B cell (primary cell): Measurements from ENCODE around the gene KIF17. TPM values are rescaled to one million over a fixed set of nuclear protein-coding genes. Genes with fewer than 3 reads are reported as not detected.

Experiments used
- ATAC-seq: fragments of 200-7000 bp; cut with Tn5 transposase; one replicate; pipeline ENCODE4 v1.10.0; 2021; ENCODE audit warnings: low read depth, mild to moderate bottlenecking, moderate number of reproducible peaks, moderate library complexity
- CTCF ChIA-PET: fragments of 350-600 bp; sonication (Branson Sonifier 250); formaldehyde crosslinking; loops from one replicate; lab custom pipeline; 2021; ENCODE audit warnings: antibody characterized with exemption, inconsistent platforms; lab: Charles Lee
- POLR2A ChIA-PET: fragments of 350-600 bp; sonication (Branson Sonifier 250); formaldehyde crosslinking; loops from one replicate; lab custom pipeline; 2021; ENCODE audit warnings: antibody characterized with exemption; lab: Charles Lee
- DNase-seq: peaks from one replicate; pipeline ENCODE4 v3.0.0; 2013
- H2AFZ ChIP-seq: 2 replicates; pipeline ENCODE4 v1.6.1; 2012; ENCODE audit warnings: mild to moderate bottlenecking, low read depth, low read length; ENCODE audit not compliant: insufficient read depth, poor library complexity, severe bottlenecking
- H3K27ac ChIP-seq, 2 donors: 1 replicate in 1 of 2; 2 replicates in 1 of 2; pipeline ENCODE4 v1.5.1; 2012 to 2013; ENCODE audit warnings: low read length in 2 of 2, mild to moderate bottlenecking in 2 of 2, moderate library complexity in 1 of 2
- H3K27me3 ChIP-seq, 4 experiments: fragments of 200-600 bp in 1 of 4; sonication (generic) in 1 of 4; replicated peaks in 1 of 4; 1 replicate in 2 of 4; 2 replicates in 2 of 4; pipeline versions ENCODE4 v1.6.1 to v1.7.0; 2013 to 2016; ENCODE audit warnings: low read length in 3 of 4, mild to moderate bottlenecking in 2 of 4, mixed read lengths in 1 of 4, moderate library complexity in 1 of 4; ENCODE audit not compliant: insufficient read depth in 4 of 4, control insufficient read depth in 3 of 4; ENCODE audit errors: control extremely low read depth in 1 of 4
- H3K36me3 ChIP-seq, 2 experiments: replicated peaks in 1 of 2; 1 replicate in 1 of 2; 2 replicates in 1 of 2; pipeline versions ENCODE4 v1.6.1 to v1.7.1; 2013; ENCODE audit warnings: low read length in 1 of 2; ENCODE audit not compliant: insufficient read depth in 2 of 2, control insufficient read depth in 1 of 2; ENCODE audit errors: control extremely low read depth in 1 of 2, extremely low read depth in 1 of 2
- H3K4me1 ChIP-seq, 2 donors: fragments of 200-600 bp in 1 of 2; sonication (generic) in 1 of 2; 1 replicate in 1 of 2; 2 replicates in 1 of 2; pipeline versions ENCODE4 v1.5.1 to v1.6.1; 2013 to 2017; ENCODE audit warnings: low read length in 2 of 2; ENCODE audit not compliant: control insufficient read depth in 2 of 2, insufficient read depth in 2 of 2
- H3K4me2 ChIP-seq: replicated peaks from 2 replicates; pipeline ENCODE3; 2012; ENCODE audit warnings: mild to moderate bottlenecking, low read depth, low read length; ENCODE audit not compliant: poor library complexity, severe bottlenecking
- H3K4me3 ChIP-seq, 5 experiments: fragments of 200-600 bp in 1 of 5; sonication (generic) in 1 of 5; 1 replicate in 3 of 5; 2 replicates in 2 of 5; pipeline versions ENCODE4 v1.5.1 to v1.7.0; 2011 to 2016; ENCODE audit warnings: low read length in 4 of 5, mild to moderate bottlenecking in 4 of 5, low read depth in 2 of 5, control low read depth in 1 of 5, moderate library complexity in 1 of 5; ENCODE audit not compliant: insufficient read depth in 1 of 5; ENCODE audit errors: control extremely low read depth in 1 of 5, extremely low read depth in 1 of 5
- H3K79me2 ChIP-seq: fragments of 200-600 bp; sonication (generic); one replicate; pipeline ENCODE4 v1.6.0; 2016; ENCODE audit warnings: low read length; ENCODE audit not compliant: control insufficient read depth, insufficient read depth
- H3K9ac ChIP-seq: fragments of 200-600 bp; sonication (generic); 2 replicates; pipeline ENCODE4 v1.6.1; 2017; ENCODE audit warnings: mild to moderate bottlenecking, low read length, moderate library complexity
- H3K9me3 ChIP-seq, 3 donors: one replicate each; pipeline versions ENCODE4 v1.6.1 to v1.7.1; 2013; ENCODE audit warnings: low read length in 2 of 3; ENCODE audit not compliant: control insufficient read depth in 2 of 3, insufficient read depth in 1 of 3; ENCODE audit errors: control extremely low read depth in 1 of 3
- H4K20me1 ChIP-seq: 2 replicates; pipeline ENCODE4 v1.6.0; 2012; ENCODE audit warnings: mild to moderate bottlenecking, low read length; ENCODE audit not compliant: insufficient read depth, control insufficient read depth, poor library complexity, severe bottlenecking
- H3K27ac Mint-ChIP-seq: one replicate; pipeline ENCODE4 v1.8.0; 2021; ENCODE audit warnings: mixed read lengths
- H3K27me3 Mint-ChIP-seq: one replicate; pipeline ENCODE4 v1.8.0; 2021; ENCODE audit warnings: mixed read lengths
- H3K4me1 Mint-ChIP-seq: one replicate; pipeline ENCODE4 v1.8.0; 2021; ENCODE audit warnings: mixed read lengths
- H3K4me3 Mint-ChIP-seq: one replicate; pipeline ENCODE4 v1.8.0; 2021; ENCODE audit warnings: mixed read lengths
- H3K9me3 Mint-ChIP-seq: one replicate; pipeline ENCODE4 v1.8.0; 2022; ENCODE audit warnings: mixed read lengths; ENCODE audit not compliant: insufficient read depth
- EZH2 ChIP-seq: IDR thresholded peaks from 2 replicates; pipeline ENCODE4 v1.6.1; 2012; ENCODE audit warnings: borderline replicate concordance, low read depth, mild to moderate bottlenecking, moderate library complexity, low read length; ENCODE audit not compliant: insufficient read depth, poor library complexity, severe bottlenecking
- WGBS: methylation state at CpG from one replicate; pipeline ENCODE4 v1.1.5; 2013; ENCODE audit warnings: missing lambda C conversion rate; ENCODE audit not compliant: insufficient coverage; 5-methylcytosine and 5-hydroxymethylcytosine counted together
- intact Hi-C: fragments of 100-400 bp; cut with micrococcal nuclease; formaldehyde crosslinking; loops from one replicate; pipeline ENCODE4 v1.10.0; 2022
- polyA plus RNA-seq: library from polyadenylated mRNA; depleted of rRNA; stranded (reverse); fragments of >200 nt; gene quantifications from 2 replicates; pipeline ENCODE4 v1.2.3, GENCODE V29; 2012
- total RNA-seq, 2 donors: library from RNA; stranded (reverse); fragments of 120-200 nt in 1 of 2; gene quantifications; 1 replicate in 1 of 2; 2 replicates in 1 of 2; pipeline versions ENCODE4 v1.2.3 to v1.2.4, GENCODE V29; 2013 to 2022
- TF ChIP-seq, protein P1 (sequence below): fragments of 200-600 bp; IDR thresholded peaks from one replicate; pipeline ENCODE4 v1.8.0; 2022; ENCODE audit warnings: antibody characterized with exemption, mild to moderate bottlenecking

Gene KIF17
- total and polyA plus RNA-seq, 2 donors (not counting 1 experiment from before 2014, with no cell fraction given) = not detected

DNA sequence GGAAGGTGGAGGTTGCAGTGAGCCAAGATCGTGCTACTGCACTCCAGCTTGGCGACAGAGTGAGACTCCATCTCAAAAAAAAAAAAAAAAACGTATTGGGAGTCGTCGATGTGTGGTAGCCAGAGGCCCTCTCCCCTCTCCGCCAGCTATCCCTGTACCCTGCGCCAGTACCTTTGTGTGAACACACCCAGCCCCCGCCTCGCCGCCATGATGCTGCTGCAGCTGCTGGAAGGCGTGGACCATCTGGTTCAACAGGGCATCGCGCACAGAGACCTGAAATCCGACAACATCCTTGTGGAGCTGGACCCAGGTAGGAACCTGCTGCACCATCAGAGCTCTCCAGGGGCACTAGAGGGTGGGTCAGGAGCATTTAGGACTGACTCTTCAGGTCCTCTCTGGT lies 72.4 kb downstream of the KIF17 start:
- 89% methylated on average over 11 of the region's 14 CpGs for WGBS
- ChIA-PET CTCF (interaction anchor here (3.6 kb wide), 1 partner anchor 12 kb away, joined by 15 read pairs; the partner anchor contains the start of gene PINK1), POLR2A (interaction anchor here (0.6 kb wide), 1 partner anchor 586 kb away, joined by 5 read pairs; no protein-coding TSS in a partner anchor)
- DNase-seq (no peak), ATAC-seq (no peak)
- no peak overlapping the region for H3K4me3 ChIP-seq
- H3K79me2 ChIP-seq = no peaks in the 10 kb centered on the region
- H3K27me3 ChIP-seq = no peaks in the 10 kb centered on the region
- H3K9me3 ChIP-seq = no peaks in the 10 kb centered on the region
- no peak overlapping the region for H3K27ac ChIP-seq
- intact Hi-C loops = no loop called here
- H4K20me1 ChIP-seq = no peaks in the 10 kb centered on the region
- no peaks in the 10 kb centered on the region for H3K4me1 ChIP-seq
- no peak overlapping the region for H3K9ac ChIP-seq
- H3K4me2 ChIP-seq = no peak overlapping the region
- H2AFZ ChIP-seq = no peak overlapping the region
- Mint-ChIP-seq H3K4me1 (no peaks in the 10 kb centered on the region), H3K27me3 (no peaks in the 10 kb centered on the region), H3K4me3 (no peak overlapping the region), H3K27ac (no peak overlapping the region), H3K9me3 (no peaks in the 10 kb centered on the region)
- H3K36me3 ChIP-seq = peaks cover 5 to 32% of the 10 kb centered on the region in 2 experiments
- TF ChIP-seq EZH2 = no peak
- TF ChIP-seq, protein P1, sequence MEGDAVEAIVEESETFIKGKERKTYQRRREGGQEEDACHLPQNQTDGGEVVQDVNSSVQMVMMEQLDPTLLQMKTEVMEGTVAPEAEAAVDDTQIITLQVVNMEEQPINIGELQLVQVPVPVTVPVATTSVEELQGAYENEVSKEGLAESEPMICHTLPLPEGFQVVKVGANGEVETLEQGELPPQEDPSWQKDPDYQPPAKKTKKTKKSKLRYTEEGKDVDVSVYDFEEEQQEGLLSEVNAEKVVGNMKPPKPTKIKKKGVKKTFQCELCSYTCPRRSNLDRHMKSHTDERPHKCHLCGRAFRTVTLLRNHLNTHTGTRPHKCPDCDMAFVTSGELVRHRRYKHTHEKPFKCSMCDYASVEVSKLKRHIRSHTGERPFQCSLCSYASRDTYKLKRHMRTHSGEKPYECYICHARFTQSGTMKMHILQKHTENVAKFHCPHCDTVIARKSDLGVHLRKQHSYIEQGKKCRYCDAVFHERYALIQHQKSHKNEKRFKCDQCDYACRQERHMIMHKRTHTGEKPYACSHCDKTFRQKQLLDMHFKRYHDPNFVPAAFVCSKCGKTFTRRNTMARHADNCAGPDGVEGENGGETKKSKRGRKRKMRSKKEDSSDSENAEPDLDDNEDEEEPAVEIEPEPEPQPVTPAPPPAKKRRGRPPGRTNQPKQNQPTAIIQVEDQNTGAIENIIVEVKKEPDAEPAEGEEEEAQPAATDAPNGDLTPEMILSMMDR = no peak

DNA sequence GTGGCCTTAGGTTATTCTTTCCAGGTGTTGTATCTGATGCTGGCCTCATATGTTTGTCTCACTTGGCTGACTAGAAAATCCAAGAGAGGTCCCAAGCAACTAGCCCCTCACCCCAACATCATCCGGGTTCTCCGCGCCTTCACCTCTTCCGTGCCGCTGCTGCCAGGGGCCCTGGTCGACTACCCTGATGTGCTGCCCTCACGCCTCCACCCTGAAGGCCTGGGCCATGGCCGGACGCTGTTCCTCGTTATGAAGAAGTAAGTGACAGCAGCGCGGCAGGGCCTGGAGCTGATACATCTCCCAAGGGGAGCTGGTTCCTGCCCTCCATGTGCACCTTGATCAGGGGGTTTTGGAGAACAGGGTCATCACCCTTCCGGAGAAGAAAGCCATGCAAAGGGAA lies 73.4 kb downstream of the KIF17 start:
- CTCF ChIA-PET = no interaction called here
- no peak for TF ChIP-seq EZH2
- TF ChIP-seq, protein P1 = no peak
- 93% methylated on average over 13 of the region's 13 CpGs for WGBS

More for the DNA sequence above, 73.4 kb downstream of the KIF17 start:
- no peak for DNase-seq
- no peaks in the 10 kb centered on the region for H3K4me1 Mint-ChIP-seq
- Histone ChIP-seq H3K9me3 (no peaks in the 10 kb centered on the region), H2AFZ (no peak overlapping the region), H3K9ac (no peak overlapping the region), H3K4me3 (no peak overlapping the region), H3K36me3 (peaks cover 5 to 23% of the 10 kb centered on the region in 2 experiments), H4K20me1 (no peaks in the 10 kb centered on the region), H3K27me3 (no peaks in the 10 kb centered on the region), H3K4me2 (no peak overlapping the region), H3K4me1 (no peaks in the 10 kb centered on the region), H3K79me2 (no peaks in the 10 kb centered on the region), H3K27ac (no peak overlapping the region)
- intact Hi-C loops = no loop called here
- no peak overlapping the region for H3K4me3 Mint-ChIP-seq
- POLR2A ChIA-PET = no interaction called here
- H3K27me3 Mint-ChIP-seq = no peaks in the 10 kb centered on the region
- no peak overlapping the region for H3K27ac Mint-ChIP-seq
- no peak for ATAC-seq
- H3K9me3 Mint-ChIP-seq = no peaks in the 10 kb centered on the region
